GM21390 (cell line): ENCODE results near the gene ORAI2.
"Not testable (repeated sequence)": the region's sequence is repeated elsewhere in the genome, so short reads cannot be mapped to it uniquely, and the experiment has no call there.

Experiments used
- ATAC-seq: cut with Tn5 transposase; IDR thresholded peaks from one replicate; pipeline ENCODE4 v1.9.1; 2021; ENCODE audit not compliant: unreplicated experiment

Gene ORAI2

GRCh38 chr7:102494473-102495149 lies 61.2 kb downstream of the ORAI2 start:
- ATAC-seq, result peak; percentile 71

GRCh38 chr7:102496861-102497260 lies 63.5 kb downstream of the ORAI2 start:
- ATAC-seq, result not testable (repeated sequence)

GRCh38 chr7:102497308-102497707 lies 63.9 kb downstream of the ORAI2 start:
- ATAC-seq, result not testable (repeated sequence)

GRCh38 chr7:102498321-102498720 lies 64.9 kb downstream of the ORAI2 start:
- not testable (repeated sequence) for ATAC-seq

GRCh38 chr7:102503141-102503540 lies 69.8 kb downstream of the ORAI2 start:
- ATAC-seq, result not testable (repeated sequence)

GRCh38 chr7:102505298-102506185 lies 72.2 kb downstream of the ORAI2 start:
- ATAC-seq, result not testable (repeated sequence)
